ENCODE results near the gene CCDC3.

The CCDC3 gene

GRCh38 chr10:12862459-12862858, 139.1 kb downstream of the CCDC3 start:
- TF ChIP-seq POLR2AphosphoS5 (IDR thresholded peaks at IDR 0.05; ENCODE audit: low read depth, low read length) (no peak), SIN3A (IDR thresholded peaks at IDR 0.05; ENCODE audit: borderline replicate concordance, insufficient read depth, low read length) (no peak), FOXP2 (optimal IDR thresholded peaks at IDR 0.05; ENCODE audit: borderline replicate concordance, extremely low read depth, extremely low read length, insufficient read depth) (no peak), TAF1 (IDR thresholded peaks at IDR 0.05; ENCODE audit: borderline replicate concordance, insufficient read depth, low read length) (no peak), REST (IDR thresholded peaks at IDR 0.05; ENCODE audit: insufficient read depth in 1 of 2, low read depth in 2 of 2, low read length in 2 of 2) (no peak)

- TF ChIP-seq FOXP2 (optimal IDR thresholded peaks at IDR 0.05; ENCODE audit: borderline replicate concordance, extremely low read depth, extremely low read length, insufficient read depth) (no peak), TAF1 (IDR thresholded peaks at IDR 0.05; ENCODE audit: borderline replicate concordance, insufficient read depth, low read length) (no peak), POLR2AphosphoS5 (IDR thresholded peaks at IDR 0.05; ENCODE audit: low read depth, low read length) (no peak), REST (IDR thresholded peaks at IDR 0.05; ENCODE audit: insufficient read depth in 1 of 2, low read depth in 2 of 2, low read length in 2 of 2) (no peak), SIN3A (IDR thresholded peaks at IDR 0.05; ENCODE audit: borderline replicate concordance, insufficient read depth, low read length) (no peak)
Observed at GRCh38 chr10:12854988-12855387, 146.5 kb downstream of the CCDC3 start.

- no peak for TF ChIP-seq REST (IDR thresholded peaks at IDR 0.05; ENCODE audit: insufficient read depth in 1 of 2, low read depth in 2 of 2, low read length in 2 of 2)
- TF ChIP-seq TAF1 (IDR thresholded peaks at IDR 0.05; ENCODE audit: borderline replicate concordance, insufficient read depth, low read length), result no peak
- TF ChIP-seq FOXP2 (optimal IDR thresholded peaks at IDR 0.05; ENCODE audit: borderline replicate concordance, extremely low read depth, extremely low read length, insufficient read depth), result no peak
- TF ChIP-seq POLR2AphosphoS5 (IDR thresholded peaks at IDR 0.05; ENCODE audit: low read depth, low read length), result no peak
- TF ChIP-seq SIN3A (IDR thresholded peaks at IDR 0.05; ENCODE audit: borderline replicate concordance, insufficient read depth, low read length), result no peak
Observed at GRCh38 chr10:12852687-12853086, 148.8 kb downstream of the CCDC3 start.

- no peak for TF ChIP-seq TAF1 (IDR thresholded peaks at IDR 0.05; ENCODE audit: borderline replicate concordance, insufficient read depth, low read length)
- TF ChIP-seq SIN3A (IDR thresholded peaks at IDR 0.05; ENCODE audit: borderline replicate concordance, insufficient read depth, low read length), result no peak
- TF ChIP-seq REST (IDR thresholded peaks at IDR 0.05; ENCODE audit: insufficient read depth in 1 of 2, low read depth in 2 of 2, low read length in 2 of 2), result no peak
- no peak for TF ChIP-seq FOXP2 (optimal IDR thresholded peaks at IDR 0.05; ENCODE audit: borderline replicate concordance, extremely low read depth, extremely low read length, insufficient read depth)
- TF ChIP-seq POLR2AphosphoS5 (IDR thresholded peaks at IDR 0.05; ENCODE audit: low read depth, low read length), result no peak
Observed at GRCh38 chr10:12849319-12850181, 152.0 kb downstream of the CCDC3 start.

Measured in PFSK-1 (cell line).